ENCODE measurements around the gene TP53BP2. TPM values are rescaled to one million over a fixed set of nuclear protein-coding genes. Genes with fewer than 3 reads are reported as not detected.

The TP53BP2 gene
- total and polyA plus RNA-seq, 2 donors (not counting 3 experiments of a cell fraction or from before 2014, with no cell fraction given): 21.9 to 51.9 TPM

DNA sequence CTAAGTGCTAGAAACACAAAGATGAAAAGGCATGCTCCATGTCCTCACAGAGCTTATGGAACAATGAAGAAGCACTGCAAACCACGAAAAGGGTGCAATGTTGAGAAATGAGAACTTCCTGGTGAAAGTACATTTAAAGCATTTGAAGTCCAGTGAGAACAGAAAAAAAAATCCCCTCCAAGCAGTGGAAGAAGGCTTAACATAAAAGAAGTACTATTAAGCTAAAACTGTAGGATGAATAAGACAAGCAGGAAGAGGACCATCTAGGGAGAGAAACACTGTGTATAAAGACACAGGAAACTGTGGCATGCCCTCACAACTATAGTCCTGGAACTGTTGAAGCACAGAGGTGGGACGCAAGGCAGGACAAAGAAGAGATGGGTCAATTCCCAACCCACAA, 10.0 kb downstream of the TP53BP2 start:
- Histone ChIP-seq H2AFZ (ENCODE audit: low read depth, low read length) (no peak overlapping the region), H3K4me3 (replicated peaks in 1 of 3; ENCODE audit: insufficient read depth in 1 of 3, low read depth in 1 of 3, low read length in 3 of 3) (no peak overlapping the region), H3K9me3 (replicated peaks; ENCODE audit: control insufficient read depth, insufficient read depth, low read length) (no peaks in the 10 kb centered on the region), H4K20me1 (replicated peaks; ENCODE audit: control insufficient read depth, extremely low read depth, insufficient read depth, low read length) (peaks cover 9% of the 10 kb centered on the region), H3K36me3 (ENCODE audit: control insufficient read depth in 2 of 2, extremely low read depth in 1 of 2, insufficient read depth in 2 of 2, low read length in 2 of 2) (no peaks in the 10 kb centered on the region), H3K27me3 (ENCODE audit: control insufficient read depth in 2 of 2, insufficient read depth in 2 of 2, low read length in 2 of 2) (no peaks in the 10 kb centered on the region), H3K79me2 (ENCODE audit: control insufficient read depth, insufficient read depth, low read length) (peaks cover 86% of the 10 kb centered on the region), H3K9ac (replicated peaks; ENCODE audit: extremely low read depth, insufficient read depth, low read length) (no peak overlapping the region), H3K27ac (ENCODE audit: insufficient read depth, low read depth, low read length) (no peak overlapping the region), H3K4me2 (ENCODE audit: insufficient read depth, low read length) (peak overlapping the region; percentile 36), H3K9me1 (replicated peaks; ENCODE audit: control insufficient read depth, extremely low read depth, insufficient read depth, low read length) (no peaks in the 10 kb centered on the region), H3K4me1 (ENCODE audit: control insufficient read depth, extremely low read depth, insufficient read depth, low read length) (peaks cover 57% of the 10 kb centered on the region)
- TF ChIP-seq MYC (IDR thresholded peaks at IDR 0.05; ENCODE audit: low read depth, low read length) (no peak), GATA2 (IDR thresholded peaks at IDR 0.05; ENCODE audit: insufficient read depth, insufficient read length, low read depth, low read length) (no peak), POLR2A (IDR thresholded peaks at IDR 0.05; ENCODE audit: low read depth, low read length) (no peak), FOS (IDR thresholded peaks at IDR 0.05; ENCODE audit: borderline replicate concordance, insufficient read depth, low read length) (no peak), POLR2AphosphoS5 (IDR thresholded peaks at IDR 0.05; ENCODE audit: insufficient read depth, low read depth, low read length) (no peak), JUN (IDR thresholded peaks at IDR 0.05; ENCODE audit: borderline replicate concordance, insufficient read depth, insufficient read length, low read depth) (no peak), EZH2 (IDR thresholded peaks at IDR 0.05; ENCODE audit: borderline replicate concordance, low read depth, low read length, severe bottlenecking) (no peak)
- TF ChIP-seq, protein P1, sequence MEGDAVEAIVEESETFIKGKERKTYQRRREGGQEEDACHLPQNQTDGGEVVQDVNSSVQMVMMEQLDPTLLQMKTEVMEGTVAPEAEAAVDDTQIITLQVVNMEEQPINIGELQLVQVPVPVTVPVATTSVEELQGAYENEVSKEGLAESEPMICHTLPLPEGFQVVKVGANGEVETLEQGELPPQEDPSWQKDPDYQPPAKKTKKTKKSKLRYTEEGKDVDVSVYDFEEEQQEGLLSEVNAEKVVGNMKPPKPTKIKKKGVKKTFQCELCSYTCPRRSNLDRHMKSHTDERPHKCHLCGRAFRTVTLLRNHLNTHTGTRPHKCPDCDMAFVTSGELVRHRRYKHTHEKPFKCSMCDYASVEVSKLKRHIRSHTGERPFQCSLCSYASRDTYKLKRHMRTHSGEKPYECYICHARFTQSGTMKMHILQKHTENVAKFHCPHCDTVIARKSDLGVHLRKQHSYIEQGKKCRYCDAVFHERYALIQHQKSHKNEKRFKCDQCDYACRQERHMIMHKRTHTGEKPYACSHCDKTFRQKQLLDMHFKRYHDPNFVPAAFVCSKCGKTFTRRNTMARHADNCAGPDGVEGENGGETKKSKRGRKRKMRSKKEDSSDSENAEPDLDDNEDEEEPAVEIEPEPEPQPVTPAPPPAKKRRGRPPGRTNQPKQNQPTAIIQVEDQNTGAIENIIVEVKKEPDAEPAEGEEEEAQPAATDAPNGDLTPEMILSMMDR (IDR thresholded peaks at IDR 0.05; ENCODE audit: extremely low read depth in 1 of 2, insufficient read depth in 1 of 2, low read depth in 1 of 2, low read length in 2 of 2): no peak
- TF ChIP-seq, protein P2, sequence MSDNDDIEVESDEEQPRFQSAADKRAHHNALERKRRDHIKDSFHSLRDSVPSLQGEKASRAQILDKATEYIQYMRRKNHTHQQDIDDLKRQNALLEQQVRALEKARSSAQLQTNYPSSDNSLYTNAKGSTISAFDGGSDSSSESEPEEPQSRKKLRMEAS (IDR thresholded peaks at IDR 0.05; ENCODE audit: insufficient read depth, insufficient read length): no peak
- intact Hi-C loops (cut with micrococcal nuclease): loop anchor here (1.0 kb wide), 1 partner anchor 10 kb away; the partner anchor contains the start of gene TP53BP2
- ChIA-PET CTCF (interaction anchor here (2.1 to 3.2 kb wide), 2 partner anchors 10 to 11 kb away, joined by 6 to 17 read pairs; partner anchors contain the start of gene TP53BP2), POLR2A (interaction anchor here (2.0 kb wide), 1 partner anchor 10 kb away, joined by 10 read pairs; the partner anchor contains the start of gene TP53BP2)
- no peak for FAIRE-seq
- no TSS peak for BruUV-seq (replicated peaks)
- dilution Hi-C loops (cut with MboI; ENCODE audit: extremely low pct_ligation_motif_present, low sequenced_read_pairs): no loop called here
- no peak for DNase-seq (ENCODE audit: low read depth, low spot score)
